GM21529 (cell line): ENCODE results near the gene UGT1A10.
"Not testable (repeated sequence)": the region's sequence is repeated elsewhere in the genome, so short reads cannot be mapped to it uniquely, and the experiment has no call there.

Experiments
- ATAC-seq: cut with Tn5 transposase; IDR thresholded peaks from one replicate; pipeline ENCODE4 v1.9.1; 2021; ENCODE audit not compliant: unreplicated experiment

UGT1A10 gene

GRCh38 chr2:233636306-233636705 lies at the start of gene UGT1A10:
UGT1A10 (plus strand) TSS chr2:233636448; CDS start chr2:233636523, 75 bp downstream.
- not testable (repeated sequence) for ATAC-seq

DNA sequence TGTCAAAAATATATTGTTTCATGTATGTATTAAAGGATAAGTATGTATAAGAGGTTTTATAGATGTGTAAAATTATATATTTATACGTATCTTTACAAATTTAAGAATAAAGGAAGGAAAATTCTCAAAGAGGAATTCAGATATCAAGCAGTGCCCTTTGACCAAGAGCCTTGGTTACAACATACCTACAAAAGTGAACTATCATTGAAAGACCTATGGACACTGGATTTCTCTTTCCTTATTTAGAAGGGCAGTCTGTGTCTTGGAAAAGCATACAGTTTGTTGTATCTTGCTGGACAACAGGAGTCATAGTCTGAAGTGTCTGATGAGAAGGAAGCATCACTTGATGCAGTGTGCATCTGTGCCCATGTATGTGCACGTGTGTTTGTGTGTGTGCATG lies 47.8 kb upstream of the UGT1A10 start:
- ATAC-seq = no peak

GRCh38 chr2:233592706-233593105 lies 43.5 kb upstream of the UGT1A10 start:
- ATAC-seq = not testable (repeated sequence)

DNA sequence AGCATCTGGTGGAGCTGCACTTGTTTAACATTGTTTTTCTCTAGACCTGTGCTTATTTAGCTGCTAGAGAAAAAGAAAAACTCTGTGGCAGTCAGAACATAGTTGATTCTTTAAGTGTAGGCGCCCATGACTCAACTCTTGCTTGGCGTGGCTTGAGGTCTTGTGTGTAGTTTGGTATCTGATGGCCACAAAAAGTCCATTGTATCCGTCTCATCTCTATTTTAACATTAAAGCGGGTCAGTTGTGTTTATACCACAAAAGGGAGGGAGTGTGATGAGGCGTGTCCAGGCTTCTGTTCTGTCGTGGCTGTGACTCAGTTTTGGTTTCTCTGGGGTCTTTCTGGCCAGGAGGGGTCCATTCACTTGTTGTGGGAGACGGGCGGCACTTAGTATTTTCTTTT lies 43.0 kb upstream of the UGT1A10 start:
- no peak for ATAC-seq

GRCh38 chr2:233597522-233597921 lies 38.7 kb upstream of the UGT1A10 start:
- ATAC-seq = no peak

DNA sequence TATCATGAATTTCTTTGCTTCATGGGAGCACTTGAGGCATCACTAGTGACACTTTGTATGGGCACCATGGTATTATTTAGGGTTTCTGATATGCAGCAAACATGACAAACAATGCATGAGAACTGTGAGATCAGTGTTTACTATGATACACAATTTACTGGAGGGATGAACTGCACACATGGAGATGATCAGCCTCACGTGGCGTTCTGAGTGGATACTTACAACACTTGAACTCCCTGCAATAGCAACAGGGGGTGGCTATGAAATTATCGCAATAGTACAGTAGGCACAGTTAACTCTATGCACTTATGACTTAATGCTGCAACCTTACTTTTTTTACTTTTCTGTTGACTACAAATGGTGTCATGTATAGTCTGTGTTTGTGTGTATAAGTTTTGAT lies 37.3 kb upstream of the UGT1A10 start:
- ATAC-seq = no peak

DNA sequence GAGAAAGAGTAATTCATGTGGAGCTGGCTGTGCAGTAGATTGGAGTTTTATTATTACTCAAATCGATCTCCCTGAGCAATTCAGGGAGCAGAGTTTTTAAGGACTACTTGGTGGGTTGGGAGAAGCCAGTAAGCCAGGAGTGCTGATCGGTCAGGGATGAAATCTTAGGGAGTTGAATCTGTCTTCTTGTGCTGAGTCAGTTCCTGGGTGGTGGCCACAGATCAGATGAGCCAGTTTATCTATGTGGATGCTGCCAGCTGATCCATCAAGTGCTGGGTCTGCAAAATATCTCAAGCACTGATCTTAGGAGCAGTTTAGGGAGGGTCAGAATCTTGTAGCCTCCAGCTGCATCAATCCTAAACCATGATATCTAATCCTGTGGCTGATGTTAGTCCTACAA lies 35.9 kb upstream of the UGT1A10 start:
- no peak for ATAC-seq

DNA sequence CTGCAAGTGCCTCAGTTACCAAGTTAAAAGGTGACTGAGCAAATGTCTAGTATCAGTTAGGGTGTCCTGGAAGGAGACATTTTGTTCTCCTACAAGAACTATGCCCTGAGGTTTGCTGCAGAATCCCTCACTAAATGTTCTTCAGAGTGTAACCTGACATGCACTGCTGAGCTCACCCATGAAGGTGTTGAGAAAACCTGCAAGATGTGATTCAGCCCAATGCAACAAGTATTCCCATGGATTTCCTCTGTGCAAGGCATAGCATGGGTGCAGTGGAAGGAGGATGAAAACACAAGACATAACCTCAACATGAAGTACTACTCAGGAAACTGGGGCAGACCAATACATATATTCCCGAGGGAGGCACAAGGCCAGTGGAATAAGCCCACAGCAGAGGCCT lies 34.2 kb upstream of the UGT1A10 start:
- no peak for ATAC-seq

- no peak for ATAC-seq
Measured at GRCh38 chr2:233603520-233603919, 32.7 kb upstream of the UGT1A10 start.

- ATAC-seq = no peak
Measured at GRCh38 chr2:233604826-233605225, 31.4 kb upstream of the UGT1A10 start.

DNA sequence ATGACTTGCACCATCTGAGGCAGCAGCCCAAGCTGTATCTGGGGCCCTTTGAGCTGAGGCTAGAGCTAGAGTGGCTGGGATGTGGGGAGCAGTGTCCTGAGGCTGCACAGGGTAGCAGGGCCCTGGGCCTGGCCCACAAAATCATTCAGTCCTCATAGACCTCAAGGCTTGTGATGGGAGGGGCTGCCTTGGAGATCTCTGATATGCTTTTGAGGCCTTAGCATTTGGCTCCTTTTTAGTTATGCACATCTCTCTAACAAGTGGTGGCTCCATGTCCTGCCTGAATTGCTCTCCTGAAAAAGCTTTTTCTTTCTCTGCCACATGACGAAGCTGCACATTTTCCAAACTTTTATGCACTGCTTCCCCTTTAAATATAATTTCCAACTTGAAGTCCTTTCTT lies 30.6 kb upstream of the UGT1A10 start:
- ATAC-seq = no peak

DNA sequence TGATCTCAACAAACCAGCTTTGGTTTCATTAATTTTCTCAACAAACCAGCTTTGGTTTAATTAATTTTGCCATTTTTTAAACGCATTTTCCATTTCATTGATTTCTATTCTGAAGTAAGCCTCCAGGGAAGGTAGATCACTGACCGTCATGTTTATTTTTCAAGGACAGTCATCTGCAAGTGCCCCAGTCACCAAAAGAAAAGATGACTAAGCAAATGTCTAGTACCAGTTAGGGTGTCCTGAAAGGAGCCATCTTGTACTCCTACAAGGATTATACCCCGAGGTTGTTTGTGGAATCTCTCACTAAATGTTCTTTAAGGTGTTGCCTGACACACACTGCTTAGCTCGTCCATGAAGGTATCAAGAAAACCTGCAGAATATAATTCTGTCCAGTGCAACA lies 25.0 kb upstream of the UGT1A10 start:
- no peak for ATAC-seq

DNA sequence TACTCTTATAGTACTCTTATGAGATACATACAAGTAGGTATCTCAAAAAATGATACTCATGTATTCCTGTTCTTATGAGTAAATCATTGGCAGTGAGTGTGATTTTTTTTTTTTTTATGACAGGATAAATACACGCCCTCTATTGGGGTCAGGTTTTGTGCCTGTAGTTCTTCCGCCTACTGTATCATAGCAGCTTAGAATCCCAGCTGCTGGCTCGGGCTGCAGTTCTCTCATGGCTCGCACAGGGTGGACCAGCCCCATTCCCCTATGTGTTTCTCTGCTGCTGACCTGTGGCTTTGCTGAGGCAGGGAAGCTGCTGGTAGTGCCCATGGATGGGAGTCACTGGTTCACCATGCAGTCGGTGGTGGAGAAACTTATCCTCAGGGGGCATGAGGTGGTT lies 18.8 kb upstream of the UGT1A10 start, which contains the start of gene UGT1A8:
Gene UGT1A8, plus strand, starts transcription at position 158 of the 400 bp plus-strand sequence. Its CDS starts 75 bp downstream, at position 233.
- not testable (repeated sequence) for ATAC-seq

- ATAC-seq = no peak
Measured at GRCh38 chr2:233620204-233620603, 16.0 kb upstream of the UGT1A10 start.

DNA sequence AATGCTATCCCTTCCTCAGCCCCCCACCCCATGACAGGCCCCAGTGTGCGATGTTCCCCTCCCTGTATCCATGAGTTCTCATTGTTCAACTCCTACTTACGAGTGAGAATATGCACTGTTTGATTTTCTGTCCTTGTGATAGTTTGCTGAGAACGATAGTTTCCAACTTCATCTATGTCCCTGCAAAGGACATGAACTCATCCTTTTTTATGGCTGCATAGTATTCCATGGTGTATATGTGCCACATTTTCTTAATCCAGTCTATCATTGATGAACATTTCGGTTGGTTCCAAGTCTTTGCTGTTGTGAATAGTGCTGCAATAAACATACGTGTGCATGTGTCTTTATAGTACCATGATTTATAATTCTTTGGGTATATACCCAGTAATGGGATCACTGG lies 14.4 kb upstream of the UGT1A10 start:
- not testable (repeated sequence) for ATAC-seq

- no peak for ATAC-seq
Measured at GRCh38 chr2:233627331-233628025, 8.8 kb upstream of the UGT1A10 start.

GRCh38 chr2:233638836-233639235 lies 2.6 kb downstream of the UGT1A10 start:
- no peak for ATAC-seq

- ATAC-seq = no peak
Measured at GRCh38 chr2:233639860-233640259, 3.6 kb downstream of the UGT1A10 start.

DNA sequence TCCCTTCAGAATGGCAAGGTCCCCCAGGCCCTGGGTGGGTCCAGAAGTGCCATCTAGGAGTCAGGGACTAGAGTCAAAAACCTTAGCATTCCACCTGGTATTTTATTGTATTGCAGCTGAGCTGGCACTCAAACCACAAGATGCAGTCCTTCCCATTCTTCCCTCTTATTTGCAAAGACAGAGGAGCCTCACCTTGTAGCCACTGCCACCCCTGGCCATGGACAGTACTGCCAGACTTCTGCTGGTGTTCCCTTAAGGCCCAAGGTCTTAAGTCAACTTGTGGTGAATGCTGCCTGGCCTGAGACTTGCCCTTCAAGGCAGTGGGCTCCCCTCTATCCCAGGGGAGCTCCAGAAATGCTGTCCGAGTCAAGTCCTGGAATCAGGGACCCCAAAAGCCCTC lies 6.9 kb downstream of the UGT1A10 start:
- ATAC-seq = no peak

DNA sequence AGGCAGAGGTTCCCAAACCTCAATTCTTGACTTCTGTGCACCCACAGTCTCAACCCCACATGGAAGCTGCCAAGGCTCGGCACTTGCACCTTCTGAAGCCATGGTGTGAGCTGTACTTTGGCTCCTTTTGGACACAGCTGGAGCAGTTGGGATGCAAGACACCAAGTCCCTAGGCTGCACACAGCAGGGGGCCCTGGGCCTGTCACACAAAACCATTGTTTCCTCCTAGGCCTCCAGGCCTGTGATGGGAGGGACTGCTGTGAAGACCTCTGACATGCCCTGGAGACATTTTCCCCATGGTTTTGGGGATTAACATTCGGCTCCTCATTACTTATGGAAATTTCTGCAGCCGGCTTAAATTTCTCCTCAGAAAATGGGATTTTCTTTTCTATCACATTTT lies 9.8 kb downstream of the UGT1A10 start:
- ATAC-seq = not testable (repeated sequence)

GRCh38 chr2:233650981-233651380 lies 14.7 kb downstream of the UGT1A10 start:
- no peak for ATAC-seq

DNA sequence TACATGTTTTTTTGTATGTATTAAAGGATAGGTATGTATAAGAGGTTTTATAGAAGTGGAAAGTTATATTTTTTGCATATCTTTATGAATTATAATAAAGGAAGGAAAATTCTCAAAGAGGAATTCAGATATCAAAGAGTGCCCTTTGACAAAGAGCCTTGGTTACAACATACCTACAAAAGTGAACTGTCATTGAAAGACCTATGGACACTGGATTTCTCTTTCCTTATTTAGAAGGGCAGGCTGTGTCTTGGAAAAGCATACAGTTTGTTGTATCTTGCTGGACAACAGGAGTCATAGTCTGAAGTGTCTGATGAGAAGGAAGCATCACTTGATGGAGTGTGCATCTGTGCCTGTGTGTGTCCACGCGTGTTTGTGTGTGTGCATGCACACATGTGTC lies 15.2 kb downstream of the UGT1A10 start:
- ATAC-seq = no peak

DNA sequence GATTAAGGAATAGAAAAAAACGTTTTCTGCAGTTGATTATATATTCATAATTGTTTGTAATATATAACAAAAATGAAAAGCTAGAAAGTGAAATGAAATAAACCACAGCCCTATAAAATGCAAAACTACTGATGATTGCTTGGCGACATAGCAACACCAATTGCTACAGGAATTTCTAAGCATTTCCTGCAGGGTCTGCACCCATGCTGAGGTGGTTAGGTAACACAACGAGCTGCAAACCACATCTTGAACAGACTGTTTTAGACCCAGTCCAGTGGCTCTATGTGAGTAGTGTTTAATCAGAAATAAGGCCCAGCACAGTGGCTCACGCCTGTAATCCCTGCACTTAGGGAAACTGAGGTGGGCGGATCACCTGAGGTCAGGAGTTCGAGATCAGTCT lies 18.3 kb downstream of the UGT1A10 start:
- no peak for ATAC-seq
